HG03571 (cell line): ENCODE data around the gene HSP90AA1.
"Not testable (repeated sequence)": the region's sequence is repeated elsewhere in the genome, so short reads cannot be mapped to it uniquely, and the experiment has no call there.

Source experiments
- ATAC-seq: cut with Tn5 transposase; IDR thresholded peaks from one replicate; pipeline ENCODE4 v1.9.1; 2021; ENCODE audit not compliant: unreplicated experiment

Gene HSP90AA1

GRCh38 chr14:102095231-102095870 is 8.5 kb upstream of the HSP90AA1 start:
- no peak for ATAC-seq

- no peak for ATAC-seq
Observed at GRCh38 chr14:102094101-102094500, 7.3 kb upstream of the HSP90AA1 start.

GRCh38 chr14:102092806-102093205 is 6.0 kb upstream of the HSP90AA1 start:
- no peak for ATAC-seq

GRCh38 chr14:102090713-102091112 is 3.9 kb upstream of the HSP90AA1 start:
- ATAC-seq: no peak

DNA sequence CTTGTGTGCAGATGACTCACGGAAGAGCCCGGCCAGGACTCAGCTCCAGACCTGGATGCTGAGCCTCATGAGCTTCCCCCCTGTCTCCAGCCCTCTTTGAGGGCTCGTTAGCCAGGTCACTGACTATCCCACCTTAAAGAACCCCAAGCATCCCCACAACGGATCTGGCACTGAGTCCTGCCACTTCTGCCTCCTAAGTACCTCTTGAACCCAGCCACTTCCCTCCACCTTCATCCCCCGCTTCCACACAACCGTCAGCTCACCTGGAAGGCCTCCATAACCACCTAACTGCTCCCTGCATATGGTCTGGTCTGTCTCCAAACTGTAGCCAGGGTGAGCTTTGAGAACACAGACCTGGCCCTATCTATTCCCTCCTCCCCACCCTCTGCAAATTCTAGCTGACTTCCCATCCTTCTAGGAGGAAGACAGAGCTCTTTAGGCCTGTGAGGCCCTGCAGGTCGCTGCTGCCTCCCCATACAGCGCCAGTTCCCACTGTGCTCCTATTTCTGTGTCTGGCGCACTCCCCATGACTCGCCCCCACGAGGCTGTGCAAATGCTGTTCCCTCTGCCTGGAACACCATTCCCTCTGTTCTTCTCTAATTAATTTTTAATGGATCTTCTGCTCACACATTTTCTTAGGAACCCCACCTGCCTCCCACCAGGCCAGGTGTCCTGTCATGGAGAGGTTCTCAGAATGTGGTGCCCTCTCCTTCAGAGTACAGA is 2.9 kb upstream of the HSP90AA1 start:
- ATAC-seq: no peak

DNA sequence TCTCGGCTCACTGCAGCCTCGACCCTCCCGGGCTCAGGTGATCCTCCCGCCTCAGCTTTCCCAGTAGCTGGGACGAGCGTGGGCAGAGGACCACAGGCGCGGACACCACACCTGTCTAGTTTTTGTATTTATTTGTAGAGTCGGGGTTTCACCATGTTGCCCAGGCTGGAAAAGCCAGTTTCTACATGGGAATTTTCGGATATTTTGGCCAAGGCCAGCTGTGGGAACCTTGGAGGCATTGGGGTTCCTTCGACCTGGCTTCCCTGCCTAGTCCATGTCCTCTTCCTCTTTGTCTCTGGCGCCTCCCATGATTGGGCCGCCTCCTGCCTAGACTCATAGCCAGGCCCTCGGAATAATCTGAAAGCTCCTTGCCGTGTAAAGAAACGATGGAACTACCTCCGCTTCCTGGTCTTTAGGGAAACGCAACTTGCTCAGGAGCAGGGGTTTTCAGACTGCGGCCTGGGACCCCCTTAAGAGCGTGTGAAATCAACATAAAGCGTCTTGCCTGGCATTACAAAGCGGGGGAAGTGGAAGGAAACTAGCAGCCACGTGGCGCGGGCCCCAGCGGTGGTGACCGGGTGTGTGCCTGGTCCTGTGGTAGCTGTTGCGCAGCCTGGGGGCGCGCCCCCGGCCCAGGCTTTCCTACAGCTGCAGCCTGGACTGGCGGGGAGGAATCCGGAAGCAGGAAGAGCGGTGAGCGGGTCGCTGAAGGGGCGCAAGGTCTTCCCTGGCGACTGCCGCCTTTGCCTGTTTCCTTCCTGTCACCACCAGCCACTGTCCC is 1.4 kb upstream of the HSP90AA1 start:
- no peak for ATAC-seq

DNA sequence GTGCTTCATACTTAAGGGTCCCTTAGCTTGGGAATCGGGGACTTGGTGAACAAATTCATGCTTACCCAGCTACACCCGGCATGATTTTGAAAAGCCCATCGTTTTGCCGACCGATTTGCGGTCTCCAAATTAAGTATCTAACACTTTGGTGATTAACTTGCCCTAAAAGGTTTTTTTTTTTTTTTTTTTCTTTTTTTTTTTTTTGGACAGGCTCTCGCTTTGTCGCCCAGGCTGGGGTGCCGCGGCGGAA is 843 bp upstream of the HSP90AA1 start:
- no peak for ATAC-seq

- ATAC-seq: no peak
Observed at GRCh38 chr14:102086709-102086971, 204 bp downstream of the HSP90AA1 start.

- ATAC-seq: peak; percentile 41
Observed at GRCh38 chr14:102085948-102086708, 716 bp downstream of the HSP90AA1 start.

DNA sequence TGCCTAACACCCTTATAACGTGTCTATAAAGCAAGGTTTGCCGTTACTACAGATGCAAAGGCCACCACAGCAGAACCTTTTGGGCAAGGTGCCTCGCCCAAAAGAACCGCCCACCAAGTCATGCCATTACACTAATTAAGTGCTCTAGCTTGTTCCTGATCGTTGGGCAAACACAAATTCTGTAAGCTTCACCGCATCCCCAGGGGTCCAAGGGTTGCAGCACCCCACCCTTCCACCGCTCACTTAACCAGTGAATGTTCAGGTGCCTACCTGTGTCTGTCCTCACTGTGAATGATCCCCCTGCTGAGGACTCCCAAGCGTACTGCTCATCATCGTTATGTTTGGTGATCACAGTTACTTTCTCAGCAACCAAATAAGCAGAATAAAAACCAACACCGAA is 1.4 kb downstream of the HSP90AA1 start:
- ATAC-seq: no peak

- no peak for ATAC-seq
Observed at GRCh38 chr14:102084931-102085330, 1.9 kb downstream of the HSP90AA1 start.

DNA sequence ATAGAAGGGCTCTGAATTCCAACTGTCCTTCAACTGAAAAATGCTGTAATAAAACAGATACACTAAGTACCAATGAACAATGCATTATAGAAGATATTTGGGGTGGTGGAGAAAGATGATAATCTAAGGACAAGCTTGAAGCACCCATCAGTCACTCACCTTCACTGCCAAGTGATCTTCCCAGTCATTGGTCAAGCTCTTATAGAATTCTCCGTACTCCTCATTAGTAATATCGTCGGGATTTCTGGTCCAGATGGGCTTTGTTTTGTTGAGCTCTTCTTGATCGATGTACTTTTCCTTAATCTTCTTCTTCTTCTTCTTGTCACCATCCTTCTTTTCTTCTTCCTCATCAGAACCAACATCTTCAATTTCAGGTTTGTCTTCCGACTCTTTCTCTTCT is 2.3 kb downstream of the HSP90AA1 start:
- ATAC-seq: not testable (repeated sequence)

GRCh38 chr14:102081231-102082080 is 5.4 kb downstream of the HSP90AA1 start:
- no peak for ATAC-seq

DNA sequence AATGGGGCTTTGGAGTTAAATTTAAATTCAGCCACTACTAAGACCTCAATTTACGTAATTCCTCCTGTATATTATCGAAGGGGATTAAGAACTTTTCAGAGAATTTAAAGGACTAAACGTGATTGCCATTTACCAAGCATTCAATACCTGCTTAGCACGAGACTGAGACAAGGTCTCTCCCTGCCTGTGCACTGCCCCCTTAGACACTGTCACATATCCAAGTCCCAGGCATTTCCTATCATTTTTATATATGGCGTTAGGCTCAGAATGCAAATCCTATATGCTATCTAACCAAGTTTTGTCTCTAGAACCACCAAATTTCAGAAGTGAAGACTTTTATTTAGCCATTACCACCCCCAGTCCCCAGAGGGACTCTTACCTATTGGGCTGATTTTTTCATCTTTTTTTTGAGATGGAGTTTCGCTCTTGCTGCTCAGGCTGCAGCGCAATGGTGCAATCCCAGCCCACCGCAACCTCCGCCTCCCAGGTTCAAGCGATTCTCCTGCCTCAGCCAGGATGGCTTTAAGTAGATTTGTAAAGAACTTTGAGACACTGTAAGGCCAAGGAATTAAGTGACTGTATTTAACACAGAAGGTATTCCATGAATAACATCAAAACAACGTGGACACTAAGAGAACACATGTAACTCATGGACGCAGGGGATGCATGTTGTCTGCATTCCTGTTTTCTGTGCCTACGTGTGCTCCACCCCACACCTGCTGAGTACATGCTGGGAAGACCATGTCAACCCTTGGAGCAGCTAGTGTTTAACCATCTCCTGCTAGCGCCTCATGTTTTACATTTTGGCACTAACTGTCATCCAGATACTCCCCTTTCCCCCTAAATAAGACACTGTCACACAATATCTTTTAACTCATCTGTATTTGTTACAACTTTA is 6.4 kb downstream of the HSP90AA1 start:
- ATAC-seq: no peak

DNA sequence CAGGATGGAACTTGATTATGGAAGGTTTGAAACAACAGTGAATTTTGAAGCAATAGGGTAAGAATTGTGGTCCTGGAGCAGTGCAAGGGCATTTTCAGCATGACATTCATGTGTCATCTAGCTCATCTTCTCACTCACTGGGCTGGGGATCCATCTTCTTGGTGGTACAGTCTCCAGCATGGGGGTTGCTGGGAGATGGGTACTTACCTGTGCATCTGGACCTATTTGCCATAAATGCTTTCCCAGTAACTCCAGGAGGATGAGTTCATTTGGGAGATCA is 7.2 kb downstream of the HSP90AA1 start:
- ATAC-seq: no peak

DNA sequence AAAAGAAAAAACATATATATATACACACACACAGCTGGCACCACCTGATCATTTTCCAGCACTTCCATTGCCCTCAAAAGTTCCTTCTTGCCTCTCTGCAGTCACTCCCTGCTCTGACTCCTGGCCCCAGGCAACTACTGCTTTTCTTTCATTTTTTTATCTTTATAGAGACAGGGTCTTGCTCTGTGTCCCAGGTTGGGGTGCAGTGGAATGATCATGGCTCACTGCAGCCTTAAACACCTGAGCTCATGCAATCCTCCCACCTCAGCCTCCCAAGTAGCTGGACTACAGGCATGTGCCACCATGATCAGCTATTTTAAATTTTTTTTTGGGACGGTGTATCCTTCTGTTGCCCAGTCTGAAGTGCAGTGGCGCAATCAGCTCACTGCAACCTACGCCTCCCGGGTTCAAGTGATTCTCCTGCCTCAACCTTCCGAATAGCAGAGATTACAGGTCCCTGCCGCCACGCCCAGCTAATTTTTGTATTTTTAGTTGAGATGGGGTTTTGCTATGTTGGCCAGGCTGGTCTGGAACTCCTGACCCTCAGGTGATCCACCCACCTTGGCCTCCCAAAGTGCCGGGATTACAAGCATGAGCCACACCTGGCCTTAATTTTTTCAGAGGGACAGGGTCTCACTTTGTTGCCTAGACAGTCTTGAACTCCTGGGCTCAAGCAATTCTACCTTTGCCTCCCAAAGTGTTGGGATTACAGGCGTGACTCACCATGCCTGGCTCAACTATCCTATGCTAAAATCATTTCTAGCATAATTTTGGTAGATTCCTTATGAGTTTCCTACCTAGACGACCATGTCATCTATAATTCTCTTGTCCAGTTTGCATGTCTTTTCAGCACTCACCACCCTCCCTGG is 7.8 kb downstream of the HSP90AA1 start:
- ATAC-seq: no peak

- not testable (repeated sequence) for ATAC-seq
Observed at GRCh38 chr14:102078361-102078791, 8.5 kb downstream of the HSP90AA1 start.

GRCh38 chr14:102077382-102077709 is 9.5 kb downstream of the HSP90AA1 start:
- no peak for ATAC-seq

- ATAC-seq: no peak
Observed at GRCh38 chr14:102075155-102075554, 11.7 kb downstream of the HSP90AA1 start.
